ENCODE results near the gene DIP2B. TPM values are rescaled to one million over a fixed set of nuclear protein-coding genes. Genes with fewer than 3 reads are reported as not detected.

The DIP2B gene
- total RNA-seq, 3 donors from 2014 or later (not counting 1 experiment from before 2014, with no cell fraction given): 17.2 to 23.2 (median 22.2) TPM

DNA sequence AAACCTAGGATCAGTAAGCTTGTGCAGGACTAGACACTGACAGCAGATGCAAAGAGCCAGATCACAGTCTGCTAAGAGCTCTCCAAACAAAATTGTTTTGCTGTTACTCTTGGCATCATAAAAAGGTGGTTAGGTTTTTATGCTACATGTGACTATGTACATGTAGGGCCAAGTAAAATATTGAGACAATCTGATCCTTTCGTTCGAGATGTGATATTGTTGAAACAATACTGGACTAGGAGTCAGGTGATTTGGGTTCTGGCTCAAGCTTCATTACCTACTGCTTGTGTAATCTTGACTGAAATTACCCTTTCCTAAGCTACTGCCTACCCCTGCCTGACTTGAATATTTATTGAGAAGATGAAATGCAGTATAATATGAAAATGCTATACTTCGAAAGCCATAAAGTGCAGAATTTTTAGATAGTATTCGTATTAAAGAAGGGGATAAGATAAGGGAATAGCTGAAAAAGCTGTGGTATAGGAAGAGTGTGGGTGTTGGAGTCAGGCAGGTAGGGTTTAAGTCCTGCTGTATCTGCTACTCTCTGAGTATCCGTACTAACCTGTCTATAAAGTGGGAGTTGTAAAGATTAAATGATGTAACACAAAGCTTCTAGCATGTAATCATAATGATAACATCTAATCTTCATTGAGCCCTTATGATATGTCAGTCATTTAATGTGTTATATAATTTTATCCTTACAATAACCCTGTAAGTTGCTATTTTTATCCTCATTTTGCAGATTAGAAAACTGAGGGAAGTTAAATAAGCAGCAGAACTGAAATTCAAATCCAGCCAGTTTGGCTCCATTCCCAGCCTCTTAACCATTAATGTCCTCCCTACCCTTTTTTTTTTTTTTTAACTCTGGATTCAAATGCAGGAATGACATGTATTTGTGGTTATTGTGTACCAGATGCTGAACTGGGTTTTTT, 220.5 kb downstream of the DIP2B start:
- ATAC-seq (no peak), DNase-seq (no peak)
- Mint-ChIP-seq H3K9me3 (no peaks in the 10 kb centered on the region), H3K27ac (no peak overlapping the region), H3K4me3 (no peak overlapping the region), H3K36me3 (peaks cover 15% of the 10 kb centered on the region), H3K4me1 (peaks cover 0 to 6% of the 10 kb centered on the region in 2 donors), H3K27me3 (ENCODE audit: low read depth in 2 of 2) (no peaks in the 10 kb centered on the region)
- TF ChIP-seq, protein P1, sequence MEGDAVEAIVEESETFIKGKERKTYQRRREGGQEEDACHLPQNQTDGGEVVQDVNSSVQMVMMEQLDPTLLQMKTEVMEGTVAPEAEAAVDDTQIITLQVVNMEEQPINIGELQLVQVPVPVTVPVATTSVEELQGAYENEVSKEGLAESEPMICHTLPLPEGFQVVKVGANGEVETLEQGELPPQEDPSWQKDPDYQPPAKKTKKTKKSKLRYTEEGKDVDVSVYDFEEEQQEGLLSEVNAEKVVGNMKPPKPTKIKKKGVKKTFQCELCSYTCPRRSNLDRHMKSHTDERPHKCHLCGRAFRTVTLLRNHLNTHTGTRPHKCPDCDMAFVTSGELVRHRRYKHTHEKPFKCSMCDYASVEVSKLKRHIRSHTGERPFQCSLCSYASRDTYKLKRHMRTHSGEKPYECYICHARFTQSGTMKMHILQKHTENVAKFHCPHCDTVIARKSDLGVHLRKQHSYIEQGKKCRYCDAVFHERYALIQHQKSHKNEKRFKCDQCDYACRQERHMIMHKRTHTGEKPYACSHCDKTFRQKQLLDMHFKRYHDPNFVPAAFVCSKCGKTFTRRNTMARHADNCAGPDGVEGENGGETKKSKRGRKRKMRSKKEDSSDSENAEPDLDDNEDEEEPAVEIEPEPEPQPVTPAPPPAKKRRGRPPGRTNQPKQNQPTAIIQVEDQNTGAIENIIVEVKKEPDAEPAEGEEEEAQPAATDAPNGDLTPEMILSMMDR (IDR thresholded peaks at IDR 0.05): no peak
- no peak overlapping the region for H3K27ac ChIP-seq (ENCODE audit: low read length)
- WGBS (ENCODE audit: insufficient coverage): 100% methylated on average over 4 of the region's 5 CpGs
- intact Hi-C loops (cut with micrococcal nuclease): no loop called here
- no peaks in the 10 kb centered on the region for H3K4me1 ChIP-seq (ENCODE audit: control insufficient read depth, insufficient read depth, low read length)
- H3K27me3 ChIP-seq (ENCODE audit: control insufficient read depth, insufficient read depth, low read length): no peaks in the 10 kb centered on the region
- no peaks in the 10 kb centered on the region for H3K9me3 ChIP-seq (ENCODE audit: control insufficient read depth, insufficient read depth, low read length)
- no peak overlapping the region for H3K4me3 ChIP-seq (ENCODE audit: low read length)
- H3K36me3 ChIP-seq (ENCODE audit: control insufficient read depth, insufficient read depth, low read length): peaks cover 71% of the 10 kb centered on the region

DNA sequence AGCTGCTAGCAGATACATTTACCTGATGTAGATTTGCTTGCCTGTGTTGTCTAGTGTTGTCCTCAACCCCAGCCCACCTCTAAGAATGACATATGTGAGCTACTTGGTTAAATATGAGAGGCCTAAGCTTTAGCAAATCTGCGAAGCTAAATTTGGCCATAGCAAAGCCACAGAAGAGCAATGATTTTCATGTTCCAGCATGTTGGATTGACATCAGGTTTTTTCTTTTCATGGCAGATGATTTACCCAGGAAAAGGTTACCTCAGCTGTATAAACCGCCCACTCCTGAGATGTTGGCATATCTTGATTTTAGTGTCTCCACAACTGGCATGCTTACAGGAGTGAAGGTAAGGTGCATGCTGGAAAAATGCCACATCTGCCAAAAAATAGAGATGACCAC, 222.7 kb downstream of the DIP2B start:
- H3K36me3 Mint-ChIP-seq: peaks cover 24% of the 10 kb centered on the region
- no peaks in the 10 kb centered on the region for H3K9me3 Mint-ChIP-seq

DNA sequence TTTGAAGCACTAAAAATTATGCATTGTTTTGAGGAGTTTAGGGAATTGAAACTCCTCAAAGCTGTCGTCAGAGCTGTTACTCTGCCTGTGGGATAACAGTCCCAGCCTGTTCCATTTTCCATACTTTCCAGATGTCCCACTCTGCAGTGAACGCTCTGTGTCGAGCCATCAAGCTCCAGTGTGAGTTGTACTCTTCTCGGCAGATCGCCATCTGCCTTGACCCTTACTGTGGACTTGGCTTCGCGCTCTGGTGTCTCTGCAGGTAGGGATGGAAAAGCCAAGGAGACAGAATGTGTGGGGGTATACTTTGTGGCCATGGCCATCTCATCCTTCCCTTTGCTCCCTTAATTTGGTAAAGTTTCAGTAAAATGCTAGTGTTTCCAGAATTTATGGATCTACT, 223.6 kb downstream of the DIP2B start:
- no peaks in the 10 kb centered on the region for H3K9me3 Mint-ChIP-seq
- TF ChIP-seq, protein P1 (IDR thresholded peaks at IDR 0.05): no peak
- peaks cover 18% of the 10 kb centered on the region for H3K36me3 Mint-ChIP-seq
- no peak overlapping the region for H3K4me3 Mint-ChIP-seq
- ATAC-seq: no peak
- H3K27ac Mint-ChIP-seq: no peak overlapping the region
- Histone ChIP-seq H3K27ac (ENCODE audit: low read length) (no peak overlapping the region), H3K36me3 (ENCODE audit: control insufficient read depth, insufficient read depth, low read length) (peaks cover 72% of the 10 kb centered on the region), H3K4me3 (ENCODE audit: low read length) (no peak overlapping the region), H3K4me1 (ENCODE audit: control insufficient read depth, insufficient read depth, low read length) (no peaks in the 10 kb centered on the region), H3K9me3 (ENCODE audit: control insufficient read depth, insufficient read depth, low read length) (no peaks in the 10 kb centered on the region), H3K27me3 (ENCODE audit: control insufficient read depth, insufficient read depth, low read length) (no peaks in the 10 kb centered on the region)
- DNase-seq: no peak
- intact Hi-C loops (cut with micrococcal nuclease): no loop called here
- 93% methylated on average over 7 of the region's 7 CpGs for WGBS (ENCODE audit: insufficient coverage)
- H3K4me1 Mint-ChIP-seq: no peaks in the 10 kb centered on the region
- no peaks in the 10 kb centered on the region for H3K27me3 Mint-ChIP-seq (ENCODE audit: low read depth in 2 of 2)

More for the DNA sequence above, 222.7 kb downstream of the DIP2B start:
- intact Hi-C loops (cut with micrococcal nuclease): no loop called here
- no peaks in the 10 kb centered on the region for H3K27me3 Mint-ChIP-seq (ENCODE audit: low read depth in 2 of 2)
- Histone ChIP-seq H3K36me3 (ENCODE audit: control insufficient read depth, insufficient read depth, low read length) (peaks cover 77% of the 10 kb centered on the region), H3K4me1 (ENCODE audit: control insufficient read depth, insufficient read depth, low read length) (no peaks in the 10 kb centered on the region), H3K27me3 (ENCODE audit: control insufficient read depth, insufficient read depth, low read length) (no peaks in the 10 kb centered on the region), H3K4me3 (ENCODE audit: low read length) (no peak overlapping the region), H3K9me3 (ENCODE audit: control insufficient read depth, insufficient read depth, low read length) (no peaks in the 10 kb centered on the region), H3K27ac (ENCODE audit: low read length) (no peak overlapping the region)
- peaks cover 0 to 6% of the 10 kb centered on the region in 2 donors for H3K4me1 Mint-ChIP-seq
- ATAC-seq (no peak), DNase-seq (no peak)
- H3K4me3 Mint-ChIP-seq: no peak overlapping the region
- no peak overlapping the region for H3K27ac Mint-ChIP-seq
- TF ChIP-seq, protein P1 (IDR thresholded peaks at IDR 0.05): no peak
- 98% methylated on average over 2 of the region's 2 CpGs for WGBS (ENCODE audit: insufficient coverage)

All from natural killer cell (primary cell).